CD14-positive monocyte (primary cell): ENCODE data around the gene AMOTL2. TPM values are rescaled to one million over a fixed set of nuclear protein-coding genes. Genes with fewer than 3 reads are reported as not detected.

Source experiments
- DNase-seq, 3 donors: peaks; one replicate each; pipeline ENCODE4 v3.0.0-alpha.2; 2011 to 2022
- H2AFZ ChIP-seq: 2 replicates; pipeline ENCODE4 v1.6.0; 2012; ENCODE audit warnings: mild to moderate bottlenecking, low read depth, low read length, inconsistent platforms; ENCODE audit not compliant: insufficient read depth, poor library complexity, severe bottlenecking
- H3K27ac ChIP-seq, 2 donors: 1 replicate in 1 of 2; 2 replicates in 1 of 2; pipeline ENCODE4 v1.5.1; 2012 to 2013; ENCODE audit warnings: low read length in 2 of 2, control low read depth in 1 of 2, inconsistent platforms in 1 of 2, low read depth in 1 of 2, mild to moderate bottlenecking in 1 of 2
- H3K27me3 ChIP-seq, 2 donors: one replicate each; pipeline versions ENCODE4 v1.6.0 to v1.6.1; 2011 to 2013; ENCODE audit warnings: low read length in 2 of 2; ENCODE audit not compliant: control insufficient read depth in 2 of 2, insufficient read depth in 2 of 2
- H3K36me3 ChIP-seq, 2 donors: replicated peaks in 1 of 2; 1 replicate in 1 of 2; 2 replicates in 1 of 2; pipeline versions ENCODE4 v1.5.1 to v1.6.1; 2012 to 2013; ENCODE audit warnings: low read length in 2 of 2, control low read depth in 1 of 2, inconsistent platforms in 1 of 2, mild to moderate bottlenecking in 1 of 2; ENCODE audit not compliant: insufficient read depth in 2 of 2, control insufficient read depth in 1 of 2
- H3K4me1 ChIP-seq, 2 donors: 1 replicate in 1 of 2; 2 replicates in 1 of 2; pipeline versions ENCODE4 v1.5.1 to v1.6.1; 2012 to 2013; ENCODE audit warnings: low read length in 2 of 2, control low read depth in 1 of 2, inconsistent platforms in 1 of 2, mild to moderate bottlenecking in 1 of 2, moderate library complexity in 1 of 2; ENCODE audit not compliant: insufficient read depth in 2 of 2, control insufficient read depth in 1 of 2
- H3K4me2 ChIP-seq: replicated peaks from 2 replicates; pipeline ENCODE3; 2012; ENCODE audit warnings: low read length, moderate library complexity, mild to moderate bottlenecking; ENCODE audit not compliant: poor library complexity, severe bottlenecking; ENCODE audit errors: extremely low read depth
- H3K4me3 ChIP-seq, 3 experiments: fragments of 200-600 bp in 1 of 3; sonication (generic) in 1 of 3; replicated peaks in 1 of 3; 1 replicate in 2 of 3; 2 replicates in 1 of 3; pipeline ENCODE4 v1.5.1; 2011 to 2013; ENCODE audit warnings: low read length in 3 of 3, mild to moderate bottlenecking in 3 of 3, control low read depth in 2 of 3, low read depth in 2 of 3, inconsistent platforms in 1 of 3, moderate library complexity in 1 of 3
- H3K79me2 ChIP-seq: 2 replicates; pipeline ENCODE4 v1.6.0; 2012; ENCODE audit warnings: mild to moderate bottlenecking, control low read depth, inconsistent platforms, low read length, moderate library complexity; ENCODE audit not compliant: insufficient read depth
- H3K9ac ChIP-seq: 2 replicates; pipeline ENCODE4 v1.6.0; 2017; ENCODE audit warnings: low read length, mild to moderate bottlenecking; ENCODE audit not compliant: insufficient read depth, poor library complexity, severe bottlenecking
- H3K9me3 ChIP-seq, 2 donors: replicated peaks in 1 of 2; 1 replicate in 1 of 2; 2 replicates in 1 of 2; pipeline versions ENCODE4 v1.5.1 to v1.6.1; 2012 to 2013; ENCODE audit warnings: low read length in 2 of 2, control low read depth in 1 of 2; ENCODE audit not compliant: control insufficient read depth in 1 of 2, insufficient read depth in 1 of 2
- H4K20me1 ChIP-seq: 2 replicates; pipeline ENCODE4 v1.6.0; 2012; ENCODE audit warnings: mild to moderate bottlenecking, low read length, control low read depth, moderate library complexity; ENCODE audit not compliant: insufficient read depth
- H3K27ac Mint-ChIP-seq, 7 donors: one replicate each; pipeline ENCODE4 v1.8.0; 2020; ENCODE audit warnings: mild to moderate bottlenecking in 7 of 7, mixed read lengths in 7 of 7, moderate library complexity in 6 of 7, inconsistent platforms in 2 of 7
- H3K27me3 Mint-ChIP-seq, 3 donors: one replicate each; pipeline ENCODE4 v1.8.0; 2021 to 2022; ENCODE audit warnings: low read depth in 3 of 3, mild to moderate bottlenecking in 3 of 3, mixed read lengths in 3 of 3, moderate library complexity in 3 of 3, inconsistent platforms in 1 of 3
- H3K36me3 Mint-ChIP-seq, 2 donors: one replicate each; pipeline ENCODE4 v1.8.0; 2020; ENCODE audit warnings: mixed read lengths in 2 of 2, inconsistent platforms in 1 of 2, mild to moderate bottlenecking in 1 of 2
- H3K4me1 Mint-ChIP-seq: one replicate; pipeline ENCODE4 v1.8.0; 2020; ENCODE audit warnings: mild to moderate bottlenecking, mixed read lengths
- H3K4me3 Mint-ChIP-seq, 2 donors: one replicate each; pipeline ENCODE4 v1.8.0; 2020; ENCODE audit warnings: mild to moderate bottlenecking in 2 of 2, mixed read lengths in 2 of 2, moderate library complexity in 1 of 2
- H3K9me3 Mint-ChIP-seq, 7 donors: one replicate each; pipeline ENCODE4 v1.8.0; 2020 to 2022; ENCODE audit warnings: mixed read lengths in 7 of 7, mild to moderate bottlenecking in 6 of 7, moderate library complexity in 6 of 7, inconsistent platforms in 2 of 7
- WGBS: methylation state at CpG from one replicate; pipeline ENCODE4 v1.1.5; 2013; ENCODE audit warnings: missing lambda C conversion rate; ENCODE audit not compliant: insufficient coverage; 5-methylcytosine and 5-hydroxymethylcytosine counted together
- intact Hi-C, 2 donors: fragments of 100-400 bp; cut with micrococcal nuclease; formaldehyde crosslinking; loops; one replicate each; pipeline versions ENCODE4 v1.15.0 to v1.15.1; 2023
- polyA plus RNA-seq, 3 donors: library from polyadenylated mRNA; depleted of rRNA in 1 of 3; unstranded in 2 of 3; stranded (reverse) in 1 of 3; fragments of 300-500 nt in 2 of 3; fragments of >200 nt in 1 of 3; fragmentation: Illumina TruSeq in 2 of 3; gene quantifications; 1 replicate in 2 of 3; 2 replicates in 1 of 3; pipeline ENCODE4 v1.2.3, GENCODE V29; 2012 to 2021
- TF ChIP-seq, protein P1 (sequence below): fragments of 200-600 bp; IDR thresholded peaks from one replicate; pipeline ENCODE4 v1.8.0; 2022; ENCODE audit warnings: antibody characterized with exemption, mild to moderate bottlenecking

Gene AMOTL2
- polyA plus RNA-seq, 3 donors, result 0.01 TPM; not detected in 2

DNA sequence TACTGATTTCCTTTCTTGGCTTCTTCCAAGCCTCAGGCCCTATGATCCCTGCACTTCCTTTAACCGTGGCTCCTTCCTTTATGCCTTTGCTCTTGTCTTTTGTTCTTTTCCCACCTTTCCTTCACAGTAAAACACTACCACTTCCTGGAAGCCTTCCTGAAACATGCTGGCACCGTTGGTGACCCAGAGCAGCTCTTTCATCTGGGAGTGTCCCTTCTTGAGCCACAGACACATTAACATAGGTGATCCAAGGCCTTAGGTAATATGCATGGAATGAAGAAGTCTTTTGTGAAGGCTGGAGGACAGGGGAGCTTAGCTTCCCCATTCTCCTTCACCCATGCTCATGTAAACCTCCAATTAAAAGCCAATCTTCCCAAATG, 39.4 kb downstream of the AMOTL2 start:
- H3K36me3 ChIP-seq, result no peaks in the 10 kb centered on the region
- H3K4me1 ChIP-seq, result no peaks in the 10 kb centered on the region
- no peaks in the 10 kb centered on the region for H3K9me3 ChIP-seq
- 64% methylated on average over 1 of the region's 2 CpGs for WGBS
- TF ChIP-seq, protein P1, sequence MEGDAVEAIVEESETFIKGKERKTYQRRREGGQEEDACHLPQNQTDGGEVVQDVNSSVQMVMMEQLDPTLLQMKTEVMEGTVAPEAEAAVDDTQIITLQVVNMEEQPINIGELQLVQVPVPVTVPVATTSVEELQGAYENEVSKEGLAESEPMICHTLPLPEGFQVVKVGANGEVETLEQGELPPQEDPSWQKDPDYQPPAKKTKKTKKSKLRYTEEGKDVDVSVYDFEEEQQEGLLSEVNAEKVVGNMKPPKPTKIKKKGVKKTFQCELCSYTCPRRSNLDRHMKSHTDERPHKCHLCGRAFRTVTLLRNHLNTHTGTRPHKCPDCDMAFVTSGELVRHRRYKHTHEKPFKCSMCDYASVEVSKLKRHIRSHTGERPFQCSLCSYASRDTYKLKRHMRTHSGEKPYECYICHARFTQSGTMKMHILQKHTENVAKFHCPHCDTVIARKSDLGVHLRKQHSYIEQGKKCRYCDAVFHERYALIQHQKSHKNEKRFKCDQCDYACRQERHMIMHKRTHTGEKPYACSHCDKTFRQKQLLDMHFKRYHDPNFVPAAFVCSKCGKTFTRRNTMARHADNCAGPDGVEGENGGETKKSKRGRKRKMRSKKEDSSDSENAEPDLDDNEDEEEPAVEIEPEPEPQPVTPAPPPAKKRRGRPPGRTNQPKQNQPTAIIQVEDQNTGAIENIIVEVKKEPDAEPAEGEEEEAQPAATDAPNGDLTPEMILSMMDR, result no peak
- no peaks in the 10 kb centered on the region for H4K20me1 ChIP-seq
- H3K4me2 ChIP-seq, result no peak overlapping the region
- H3K9me3 Mint-ChIP-seq, result no peaks in the 10 kb centered on the region
- H3K27me3 Mint-ChIP-seq, result peaks cover 6 to 8% (median 6%) of the 10 kb centered on the region in 3 donors
- no peak overlapping the region for H3K27ac ChIP-seq
- H3K36me3 Mint-ChIP-seq, result no peaks in the 10 kb centered on the region
- H2AFZ ChIP-seq, result no peak overlapping the region
- H3K4me3 ChIP-seq, result no peak overlapping the region
- DNase-seq, result no peak
- H3K9ac ChIP-seq, result no peak overlapping the region
- H3K79me2 ChIP-seq, result no peaks in the 10 kb centered on the region
- intact Hi-C loops, result loop anchor here in 1 of 2 donors (10.0 kb wide), 1 partner anchor 120 kb away; no protein-coding TSS in a partner anchor
- no peaks in the 10 kb centered on the region for H3K27me3 ChIP-seq
- H3K27ac Mint-ChIP-seq, result no peak overlapping the region
- H3K4me3 Mint-ChIP-seq, result no peak overlapping the region
- no peaks in the 10 kb centered on the region for H3K4me1 Mint-ChIP-seq

DNA sequence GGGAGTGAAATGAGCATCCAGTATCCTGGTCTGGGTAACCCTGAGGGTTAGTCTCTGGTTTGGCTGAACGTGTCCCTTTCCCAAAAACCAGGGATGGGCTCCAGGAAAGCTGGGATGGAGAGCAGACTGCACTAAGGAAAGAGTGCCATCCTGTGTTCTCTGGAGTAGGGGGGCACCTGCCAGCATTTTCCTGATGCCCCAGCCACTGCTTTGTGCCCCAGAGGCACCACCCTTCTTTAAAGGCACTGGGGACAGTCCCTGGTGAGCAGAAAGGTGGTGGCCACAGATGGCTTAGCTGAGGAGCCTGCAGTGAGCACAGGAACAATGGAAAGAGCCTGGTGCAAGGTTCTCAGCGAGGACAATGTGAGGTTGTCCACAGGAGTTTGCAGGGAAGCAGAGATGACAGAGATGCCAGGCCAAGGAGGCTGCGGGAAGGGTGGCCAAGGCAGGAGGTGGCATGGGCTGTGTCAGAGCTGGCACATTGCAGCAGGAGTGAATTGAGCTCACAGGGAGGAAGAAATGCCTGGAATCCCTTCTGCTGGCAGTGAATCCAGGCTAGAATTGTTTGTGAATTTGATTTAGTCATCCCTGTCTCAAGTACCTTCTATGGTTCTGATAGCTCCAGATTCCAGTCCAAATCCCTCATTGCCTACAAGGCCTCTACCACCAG, 39.9 kb downstream of the AMOTL2 start:
- H3K4me2 ChIP-seq, result no peak overlapping the region
- no peak overlapping the region for H3K27ac ChIP-seq
- Mint-ChIP-seq H3K4me1 (no peaks in the 10 kb centered on the region), H3K36me3 (no peaks in the 10 kb centered on the region), H3K4me3 (no peak overlapping the region), H3K9me3 (no peaks in the 10 kb centered on the region), H3K27ac (no peak overlapping the region), H3K27me3 (peaks cover 4 to 8% (median 6%) of the 10 kb centered on the region in 3 donors)
- H3K27me3 ChIP-seq, result no peaks in the 10 kb centered on the region
- H3K79me2 ChIP-seq, result no peaks in the 10 kb centered on the region
- H3K4me3 ChIP-seq, result no peak overlapping the region
- no peaks in the 10 kb centered on the region for H3K36me3 ChIP-seq
- no peaks in the 10 kb centered on the region for H3K4me1 ChIP-seq
- TF ChIP-seq, protein P1, result no peak
- H4K20me1 ChIP-seq, result no peaks in the 10 kb centered on the region
- H2AFZ ChIP-seq, result no peak overlapping the region
- 89% methylated on average over 3 of the region's 3 CpGs for WGBS
- no peaks in the 10 kb centered on the region for H3K9me3 ChIP-seq
- no peak for DNase-seq
- intact Hi-C loops, result loop anchor here in 1 of 2 donors (10.0 kb wide), 1 partner anchor 120 kb away; no protein-coding TSS in a partner anchor
- H3K9ac ChIP-seq, result no peak overlapping the region
